ENCODE results near the gene NDRG3.

DNA sequence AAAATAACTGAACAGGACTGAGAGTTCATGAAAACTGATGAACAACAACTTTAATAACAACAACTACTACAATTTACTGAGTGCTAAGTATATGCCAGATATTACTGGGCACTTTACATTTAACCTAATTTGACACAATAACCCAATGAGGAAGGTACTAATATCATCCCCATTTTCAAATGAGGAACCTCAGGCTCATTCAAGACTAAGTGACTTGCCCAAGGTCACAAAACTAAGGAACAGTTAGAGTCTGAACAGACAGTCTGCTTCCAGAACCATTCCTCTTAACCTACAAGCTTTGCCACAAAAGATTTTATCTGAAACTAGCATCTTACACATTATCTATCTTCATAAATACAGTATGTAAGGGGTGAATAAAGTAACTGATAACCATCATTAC, 10.6 kb upstream of the NDRG3 start:
- no peak for TF ChIP-seq CTCF (IDR thresholded peaks at IDR 0.05)
- TF ChIP-seq POLR2AphosphoS5 (IDR thresholded peaks at IDR 0.05): no peak
